ENCODE results near the gene KCNIP4. TPM values are rescaled to one million over a fixed set of nuclear protein-coding genes. Genes with fewer than 3 reads are reported as not detected.

Gene KCNIP4
- polyA plus RNA-seq, 1 donor (not counting 4 experiments of a cell fraction or from before 2014, with no cell fraction given): 0.07 TPM

GRCh38 chr4:21177871-21178270, 770.7 kb downstream of the KCNIP4 start:
- Histone ChIP-seq H3K9me1 (ENCODE audit: control insufficient read depth, extremely low read depth, insufficient read depth, low read length) (no peaks in the 10 kb centered on the region), H3K4me3 (ENCODE audit: control insufficient read depth in 2 of 3, extremely low read depth in 1 of 3, insufficient read depth in 2 of 3, low read depth in 1 of 3, low read length in 3 of 3) (no peak overlapping the region), H3K79me2 (ENCODE audit: control insufficient read depth, insufficient read depth, low read length) (no peaks in the 10 kb centered on the region), H4K20me1 (ENCODE audit: control insufficient read depth, extremely low read depth, insufficient read depth, low read length) (no peaks in the 10 kb centered on the region), H3K9me3 (ENCODE audit: control insufficient read depth, low read depth, low read length) (no peaks in the 10 kb centered on the region), H3K36me3 (ENCODE audit: control insufficient read depth in 2 of 2, extremely low read depth in 1 of 2, insufficient read depth in 2 of 2, low read length in 2 of 2) (no peaks in the 10 kb centered on the region), H3K9ac (ENCODE audit: control insufficient read depth, extremely low read depth, insufficient read depth, low read length) (no peak overlapping the region), H3K27me3 (ENCODE audit: control insufficient read depth, extremely low read depth, insufficient read depth, low read length) (no peaks in the 10 kb centered on the region), H3K4me1 (ENCODE audit: control insufficient read depth, extremely low read depth, insufficient read depth, low read length) (no peaks in the 10 kb centered on the region), H2AFZ (ENCODE audit: control insufficient read depth, low read length) (no peak overlapping the region), H3K27ac (ENCODE audit: control insufficient read depth, insufficient read depth, low read length) (no peak overlapping the region), H3K4me2 (ENCODE audit: control insufficient read depth, extremely low read depth, insufficient read depth, low read depth, low read length) (no peak overlapping the region)
- DNase-seq (ENCODE audit: low read depth, low spot score) (no peak), FAIRE-seq (no peak)
- no peak for TF ChIP-seq CTCF (optimal IDR thresholded peaks at IDR 0.05 in 1 of 3, IDR thresholded peaks at IDR 0.05 in 1 of 3, conservative IDR thresholded peaks at IDR 0.05 in 1 of 3; ENCODE audit: extremely low read depth in 1 of 3, insufficient read depth in 2 of 3, low read length in 3 of 3)
- no peak for TF ChIP-seq EZH2 (IDR thresholded peaks at IDR 0.05; ENCODE audit: low read length)
- dilution Hi-C loops (cut with MboI; ENCODE audit: extremely low pct_ligation_motif_present, low sequenced_read_pairs): no loop called here

GRCh38 chr4:21177092-21177491, 771.5 kb downstream of the KCNIP4 start:
- TF ChIP-seq CTCF (optimal IDR thresholded peaks at IDR 0.05 in 1 of 3, IDR thresholded peaks at IDR 0.05 in 1 of 3, conservative IDR thresholded peaks at IDR 0.05 in 1 of 3; ENCODE audit: extremely low read depth in 1 of 3, insufficient read depth in 2 of 3, low read length in 3 of 3) (no peak), EZH2 (IDR thresholded peaks at IDR 0.05; ENCODE audit: low read length) (no peak)
- Histone ChIP-seq H3K4me2 (ENCODE audit: control insufficient read depth, extremely low read depth, insufficient read depth, low read depth, low read length) (no peak overlapping the region), H3K27ac (ENCODE audit: control insufficient read depth, insufficient read depth, low read length) (no peak overlapping the region), H3K4me1 (ENCODE audit: control insufficient read depth, extremely low read depth, insufficient read depth, low read length) (no peaks in the 10 kb centered on the region), H3K9me1 (ENCODE audit: control insufficient read depth, extremely low read depth, insufficient read depth, low read length) (no peaks in the 10 kb centered on the region), H4K20me1 (ENCODE audit: control insufficient read depth, extremely low read depth, insufficient read depth, low read length) (no peaks in the 10 kb centered on the region), H3K9ac (ENCODE audit: control insufficient read depth, extremely low read depth, insufficient read depth, low read length) (no peak overlapping the region), H2AFZ (ENCODE audit: control insufficient read depth, low read length) (no peak overlapping the region), H3K27me3 (ENCODE audit: control insufficient read depth, extremely low read depth, insufficient read depth, low read length) (no peaks in the 10 kb centered on the region), H3K36me3 (ENCODE audit: control insufficient read depth in 2 of 2, extremely low read depth in 1 of 2, insufficient read depth in 2 of 2, low read length in 2 of 2) (no peaks in the 10 kb centered on the region), H3K4me3 (ENCODE audit: control insufficient read depth in 2 of 3, extremely low read depth in 1 of 3, insufficient read depth in 2 of 3, low read depth in 1 of 3, low read length in 3 of 3) (no peak overlapping the region), H3K79me2 (ENCODE audit: control insufficient read depth, insufficient read depth, low read length) (no peaks in the 10 kb centered on the region), H3K9me3 (ENCODE audit: control insufficient read depth, low read depth, low read length) (no peaks in the 10 kb centered on the region)
- FAIRE-seq (no peak), DNase-seq (ENCODE audit: low read depth, low spot score) (no peak)
- dilution Hi-C loops (cut with MboI; ENCODE audit: extremely low pct_ligation_motif_present, low sequenced_read_pairs): no loop called here

Data from keratinocyte (primary cell).